IMR-90 (cell line): ENCODE measurements around the gene PFKP. TPM values are rescaled to one million over a fixed set of nuclear protein-coding genes. Genes with fewer than 3 reads are reported as not detected.

Source experiments
- ATAC-seq: fragments of 200-7000 bp; cut with Tn5 transposase; 2 replicates; pipeline ENCODE4 v1.9.1; 2020; ENCODE audit warnings: low read depth, mild to moderate bottlenecking, moderate library complexity
- BruUV-seq: library from RNA; stranded (reverse); fragments of 400-500 nt; replicated peaks from 2 replicates; lab custom pipeline; 2021; lab: Mats Ljungman, UMichigan
- CTCF ChIA-PET: fragments of 300-600 bp; formaldehyde crosslinking; extraction: SDS; loops from one replicate; lab custom pipeline; 2021; ENCODE audit warnings: antibody characterized with exemption; lab: Yijun Ruan, JAX
- POLR2A ChIA-PET: fragments of 300-600 bp; sonication (Branson Sonifier 250); formaldehyde crosslinking; loops from one replicate; lab custom pipeline; 2022; ENCODE audit warnings: antibody characterized with exemption; ENCODE audit not compliant: unreplicated experiment; lab: Charles Lee
- DNase-seq: peaks from one replicate; pipeline ENCODE4 v3.0.0; 2013
- H2AFZ ChIP-seq: replicated peaks from 2 replicates; pipeline ENCODE3; 2013; ENCODE audit warnings: low read length, mild to moderate bottlenecking; ENCODE audit not compliant: poor library complexity
- H2AK5ac ChIP-seq: 2 replicates; pipeline ENCODE4 v1.6.1; 2013; ENCODE audit warnings: low read depth, low read length, inconsistent platforms
- H2AK9ac ChIP-seq: replicated peaks from 2 replicates; pipeline ENCODE3; 2013; ENCODE audit warnings: mild to moderate bottlenecking, low read depth, low read length, moderate library complexity; ENCODE audit not compliant: poor library complexity
- H2BK120ac ChIP-seq: 2 replicates; pipeline ENCODE4 v1.6.1; 2013; ENCODE audit warnings: low read depth, low read length, inconsistent platforms
- H2BK15ac ChIP-seq: 3 replicates; pipeline ENCODE4 v1.6.1; 2013; ENCODE audit warnings: low read depth, low read length, inconsistent platforms
- H2BK20ac ChIP-seq: 2 replicates; pipeline ENCODE4 v1.6.1; 2013; ENCODE audit warnings: low read depth, mild to moderate bottlenecking, inconsistent platforms, low read length, moderate library complexity
- H2BK5ac ChIP-seq: 2 replicates; pipeline ENCODE4 v1.6.1; 2013; ENCODE audit warnings: mild to moderate bottlenecking, low read depth, low read length, inconsistent platforms; ENCODE audit not compliant: poor library complexity, severe bottlenecking
- H3K14ac ChIP-seq: replicated peaks from 2 replicates; pipeline ENCODE4 v1.6.1; 2013; ENCODE audit warnings: low read depth, low read length, inconsistent platforms
- H3K18ac ChIP-seq: 2 replicates; pipeline ENCODE4 v1.6.1; 2013; ENCODE audit warnings: low read depth, low read length, control low read depth
- H3K23ac ChIP-seq: 2 replicates; pipeline ENCODE4 v1.6.1; 2013; ENCODE audit warnings: low read depth, low read length, inconsistent platforms
- H3K27ac ChIP-seq: 2 replicates; pipeline ENCODE4 v1.5.1; 2013; ENCODE audit warnings: mild to moderate bottlenecking, control low read depth, low read length; ENCODE audit not compliant: insufficient read depth
- H3K27me3 ChIP-seq: 2 replicates; pipeline ENCODE4 v1.6.1; 2013; ENCODE audit warnings: low read length; ENCODE audit not compliant: control insufficient read depth, insufficient read depth
- H3K36me3 ChIP-seq: 2 replicates; pipeline ENCODE4 v1.6.1; 2013; ENCODE audit warnings: low read length, mixed read lengths; ENCODE audit not compliant: control insufficient read depth, insufficient read depth
- H3K4ac ChIP-seq: 2 replicates; pipeline ENCODE4 v1.6.1; 2013; ENCODE audit warnings: low read depth, low read length, inconsistent platforms
- H3K4me1 ChIP-seq: 2 replicates; pipeline ENCODE4 v1.6.1; 2013; ENCODE audit warnings: low read length, mixed read lengths; ENCODE audit not compliant: control insufficient read depth, insufficient read depth
- H3K4me2 ChIP-seq: 2 replicates; pipeline ENCODE4 v1.6.1; 2013; ENCODE audit warnings: low read depth, mild to moderate bottlenecking, control low read depth, low read length, moderate library complexity
- H3K4me3 ChIP-seq: 2 replicates; pipeline ENCODE4 v1.5.1; 2013; ENCODE audit warnings: low read depth, mild to moderate bottlenecking, control low read depth, low read length, moderate library complexity; ENCODE audit not compliant: insufficient read depth
- H3K56ac ChIP-seq: 2 replicates; pipeline ENCODE4 v1.6.1; 2013; ENCODE audit warnings: low read length, inconsistent platforms; ENCODE audit not compliant: insufficient read depth; ENCODE audit errors: extremely low read depth
- H3K79me1 ChIP-seq, 2 experiments: 2 replicates each; pipeline ENCODE4 v1.6.1; 2013; ENCODE audit warnings: low read length in 2 of 2, inconsistent platforms in 1 of 2, low read depth in 1 of 2
- H3K9ac ChIP-seq: 2 replicates; pipeline ENCODE4 v1.6.1; 2013; ENCODE audit warnings: low read depth, low read length, control low read depth
- H3K9me1 ChIP-seq: 2 replicates; pipeline ENCODE4 v1.6.1; 2013; ENCODE audit warnings: low read length, inconsistent platforms; ENCODE audit not compliant: insufficient read depth
- H3K9me3 ChIP-seq: 2 replicates; pipeline ENCODE4 v1.6.1; 2013; ENCODE audit warnings: low read length; ENCODE audit not compliant: control insufficient read depth, insufficient read depth
- H4K20me1 ChIP-seq: 2 replicates; pipeline ENCODE4 v1.6.1; 2013; ENCODE audit warnings: low read length, inconsistent platforms; ENCODE audit not compliant: insufficient read depth
- H4K5ac ChIP-seq: 2 replicates; pipeline ENCODE4 v1.6.1; 2013; ENCODE audit warnings: mild to moderate bottlenecking, low read depth, low read length, control low read depth
- H4K8ac ChIP-seq, 2 experiments: 2 replicates each; pipeline ENCODE4 v1.6.1; 2013; ENCODE audit warnings: low read depth in 2 of 2, low read length in 2 of 2, control low read depth in 1 of 2, inconsistent platforms in 1 of 2
- H4K91ac ChIP-seq: 2 replicates; pipeline ENCODE4 v1.6.1; 2013; ENCODE audit warnings: low read depth, low read length, inconsistent platforms; ENCODE audit not compliant: insufficient read depth
- BHLHE40 ChIP-seq: fragments of 150-350 bp; IDR thresholded peaks from 2 replicates; pipeline ENCODE4 v1.6.1; 2016; ENCODE audit warnings: mild to moderate bottlenecking, low read depth, low read length
- CEBPB ChIP-seq: IDR thresholded peaks from 2 replicates; pipeline ENCODE4 v1.6.1; 2012; ENCODE audit warnings: low read depth, low read length, improper control_type of control experiment
- CHD1 ChIP-seq: IDR thresholded peaks from 2 replicates; pipeline ENCODE4 v1.6.1; 2012; ENCODE audit warnings: low read depth, low read length, improper control_type of control experiment
- FOS ChIP-seq: fragments of 150-350 bp; IDR thresholded peaks from 2 replicates; pipeline ENCODE4 v1.6.1; 2016; ENCODE audit warnings: low read depth, low read length
- MAFK ChIP-seq: IDR thresholded peaks from 2 replicates; pipeline ENCODE4 v1.6.1; 2012; ENCODE audit warnings: low read depth, low read length, improper control_type of control experiment
- MAZ ChIP-seq: IDR thresholded peaks from 2 replicates; pipeline ENCODE4 v1.6.1; 2012; ENCODE audit warnings: low read depth, mild to moderate bottlenecking, low read length, improper control_type of control experiment, moderate library complexity, borderline replicate concordance
- MXI1 ChIP-seq: IDR thresholded peaks from 2 replicates; pipeline ENCODE4 v1.6.1; 2012; ENCODE audit warnings: low read depth, mild to moderate bottlenecking, low read length, moderate library complexity, borderline replicate concordance
- NFE2L2 ChIP-seq: fragments of 150-350 bp; IDR thresholded peaks from 2 replicates; pipeline ENCODE4 v1.6.1; 2016; ENCODE audit warnings: low read depth, mild to moderate bottlenecking, low read length
- RAD21 ChIP-seq: IDR thresholded peaks from 2 replicates; pipeline ENCODE4 v1.6.1; 2012; ENCODE audit warnings: low read length, improper control_type of control experiment
- RCOR1 ChIP-seq: IDR thresholded peaks from 2 replicates; pipeline ENCODE4 v1.6.1; 2012; ENCODE audit warnings: mild to moderate bottlenecking, low read length, improper control_type of control experiment; ENCODE audit not compliant: insufficient replicate concordance
- SMC3 ChIP-seq: fragments of 150-350 bp; IDR thresholded peaks from 2 replicates; pipeline ENCODE4 v1.6.1; 2016; ENCODE audit warnings: low read depth, mild to moderate bottlenecking, antibody characterized with exemption, low read length, moderate library complexity
- WGBS, 2 experiments: methylation state at CpG; one replicate each; pipeline versions ENCODE4 v1.1.5 to v1.1.7; 2013; ENCODE audit warnings: missing lambda C conversion rate in 2 of 2; ENCODE audit not compliant: insufficient read length in 1 of 2; ENCODE audit errors: extremely low coverage in 2 of 2; 5-methylcytosine and 5-hydroxymethylcytosine counted together
- dilution Hi-C: fragments of 300-500 bp; cut with HindIII; formaldehyde crosslinking; loops from one replicate; pipeline ENCODE4 v1.14.3; 2018; ENCODE audit warnings: low sequenced_read_pairs; ENCODE audit not compliant: unreplicated experiment
- in situ Hi-C: fragments of 300-500 bp; cut with MboI; formaldehyde crosslinking; loops from 3 replicates; pipeline ENCODE4 v1.14.3; 2019; ENCODE audit warnings: low sequenced_read_pairs, inconsistent platforms, mixed read lengths
- intact Hi-C: fragments of 100-400 bp; cut with micrococcal nuclease; formaldehyde crosslinking; loops from 2 replicates; pipeline ENCODE4 v1.10.0; 2022
- polyA plus RNA-seq, 3 experiments: library from polyadenylated mRNA; depleted of rRNA; stranded (reverse); fragments of >200 nt; gene quantifications; 2 replicates each; pipeline ENCODE4 v1.2.3, GENCODE V29; 2012; ENCODE audit warnings: low replicate concordance in 1 of 3
- total RNA-seq: library from RNA; depleted of rRNA; stranded (reverse); fragments of >200 nt; gene quantifications from 2 replicates; pipeline ENCODE4 v1.2.3, GENCODE V29; 2012
- TF ChIP-seq, protein P1 (sequence below): fragments of 150-350 bp; IDR thresholded peaks from 2 replicates; pipeline ENCODE4 v1.6.1; 2016; ENCODE audit warnings: low read depth, mild to moderate bottlenecking, low read length, moderate library complexity, borderline replicate concordance
- TF ChIP-seq, protein P2 (sequence below): fragments of 150-350 bp; IDR thresholded peaks from 2 replicates; pipeline ENCODE4 v1.6.1; 2017; ENCODE audit warnings: mild to moderate bottlenecking, antibody characterized with exemption, low read length, low read depth

The PFKP gene
- total and polyA plus RNA-seq, 2 of the 4 experiments (the other 2 are of a cell fraction), result 223 to 294 TPM

DNA sequence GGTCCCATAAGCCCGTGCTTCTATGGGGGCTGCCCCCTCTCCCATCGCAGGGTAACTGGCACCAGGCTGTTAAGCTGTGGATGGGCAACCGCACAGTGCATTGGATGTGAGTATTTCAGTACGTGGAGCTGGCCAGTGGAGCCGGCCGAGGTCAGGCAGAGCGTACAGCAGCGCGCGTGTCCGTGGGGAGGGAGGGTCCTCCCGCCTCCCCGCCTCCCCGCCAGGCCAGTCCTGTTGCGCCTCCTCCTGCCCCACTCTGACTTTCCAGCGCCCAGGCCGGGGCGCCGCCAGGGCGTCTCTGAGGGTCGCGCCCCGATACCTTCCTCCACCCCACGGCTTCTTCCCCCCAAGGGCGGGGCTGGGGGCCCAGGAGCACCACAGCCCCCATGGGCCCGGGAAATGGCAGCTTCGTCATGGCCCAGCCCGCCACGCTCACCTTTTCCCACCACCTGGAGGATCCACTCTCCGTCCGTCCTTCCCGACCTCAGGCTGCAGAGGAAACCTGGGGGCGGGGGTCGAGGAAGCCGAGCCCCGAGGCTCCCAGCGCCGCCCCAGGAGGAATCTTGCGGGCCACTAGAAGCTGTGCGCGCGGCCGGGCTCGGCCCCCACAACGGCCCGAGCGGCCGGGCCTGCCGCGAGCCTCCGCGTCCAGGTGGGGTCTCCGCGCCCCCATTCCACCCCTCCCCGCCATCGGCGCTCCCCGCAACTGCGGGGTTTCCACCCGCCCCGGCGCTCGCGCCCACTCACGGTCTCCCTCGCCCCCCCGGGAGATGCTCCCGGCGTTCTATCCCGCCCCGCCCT, 831 bp upstream of the PFKP start:
- Histone ChIP-seq H3K4me2 (peak overlapping the region; percentile 64), H3K4ac (no peak overlapping the region), H3K4me1 (peaks cover 10% of the 10 kb centered on the region), H2AK5ac (peak overlapping the region; percentile 44), H3K27me3 (no peaks in the 10 kb centered on the region), H3K14ac (no peak overlapping the region), H3K23ac (0 out of 2 replicates have a peak overlapping the region, but pooled peaks have one; percentile 39), H4K91ac (peak overlapping the region; percentile 32), H3K27ac (no peak overlapping the region; the same call in 1 of the 2 replicates), H2AFZ (peak overlapping the region; percentile 84), H3K36me3 (peaks cover 17% of the 10 kb centered on the region), H3K4me3 (peak overlapping the region; percentile 100), H4K20me1 (peaks cover 19% of the 10 kb centered on the region), H2BK5ac (no peak overlapping the region), H4K5ac (no peak overlapping the region), H3K56ac (no peak overlapping the region), H2AK9ac (peak overlapping the region; percentile 68), H2BK20ac (0 out of 2 replicates have a peak overlapping the region, but pooled peaks have one; percentile 9), H3K18ac (no peak overlapping the region), H2BK120ac (no peak overlapping the region; the same call in 1 of the 2 replicates), H3K79me1 (peaks cover 6 to 22% of the 10 kb centered on the region in 2 experiments; a peak in 3 of 4 replicates), H3K9me3 (no peaks in the 10 kb centered on the region), H2BK15ac (no peak overlapping the region; the same call in 2 of the 3 replicates), H3K9me1 (peaks cover 10% of the 10 kb centered on the region; the same call in 1 of the 2 replicates), H4K8ac (peak overlapping the region in 1 of 2 experiments; percentile 33; a peak in 3 of 4 replicates), H3K9ac (peak overlapping the region; percentile 36; the same call in 1 of the 2 replicates)
- ATAC-seq (no peak; the same call in 1 of the 2 replicates), DNase-seq (no peak)
- BruUV-seq, result no TSS peak
- WGBS, 2 experiments, result no CpG with 5 or more reads among the region's 71 CpGs
- POLR2A ChIA-PET, result no interaction called here
- dilution Hi-C loops (no loop called here), intact Hi-C loops (loop anchor here (1.0 to 2.0 kb wide), 2 partner anchors 18 to 41 kb away; no protein-coding TSS in a partner anchor), in situ Hi-C loops (no loop called here)
- CTCF ChIA-PET, result no interaction called here
- TF ChIP-seq MAZ (no peak), CHD1 (no peak), BHLHE40 (no peak), SMC3 (no peak), MXI1 (no peak), NFE2L2 (no peak), FOS (no peak), CEBPB (no peak), MAFK (no peak), RCOR1 (no peak), RAD21 (no peak)
- TF ChIP-seq, protein P1, sequence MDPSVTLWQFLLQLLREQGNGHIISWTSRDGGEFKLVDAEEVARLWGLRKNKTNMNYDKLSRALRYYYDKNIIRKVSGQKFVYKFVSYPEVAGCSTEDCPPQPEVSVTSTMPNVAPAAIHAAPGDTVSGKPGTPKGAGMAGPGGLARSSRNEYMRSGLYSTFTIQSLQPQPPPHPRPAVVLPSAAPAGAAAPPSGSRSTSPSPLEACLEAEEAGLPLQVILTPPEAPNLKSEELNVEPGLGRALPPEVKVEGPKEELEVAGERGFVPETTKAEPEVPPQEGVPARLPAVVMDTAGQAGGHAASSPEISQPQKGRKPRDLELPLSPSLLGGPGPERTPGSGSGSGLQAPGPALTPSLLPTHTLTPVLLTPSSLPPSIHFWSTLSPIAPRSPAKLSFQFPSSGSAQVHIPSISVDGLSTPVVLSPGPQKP, result no peak
- TF ChIP-seq, protein P2, sequence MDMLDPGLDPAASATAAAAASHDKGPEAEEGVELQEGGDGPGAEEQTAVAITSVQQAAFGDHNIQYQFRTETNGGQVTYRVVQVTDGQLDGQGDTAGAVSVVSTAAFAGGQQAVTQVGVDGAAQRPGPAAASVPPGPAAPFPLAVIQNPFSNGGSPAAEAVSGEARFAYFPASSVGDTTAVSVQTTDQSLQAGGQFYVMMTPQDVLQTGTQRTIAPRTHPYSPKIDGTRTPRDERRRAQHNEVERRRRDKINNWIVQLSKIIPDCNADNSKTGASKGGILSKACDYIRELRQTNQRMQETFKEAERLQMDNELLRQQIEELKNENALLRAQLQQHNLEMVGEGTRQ, result no peak
